HFFc6 (cell line): Measurements from ENCODE around the gene CTSL. TPM values are rescaled to one million over a fixed set of nuclear protein-coding genes. Genes with fewer than 3 reads are reported as not detected.

Experiments used
- DNase-seq: peaks from one replicate; pipeline ENCODE4 v3.0.0-alpha.2; 2018
- H3K27ac Mint-ChIP-seq: 2 replicates; pipeline ENCODE4 v1.8.0; 2020; ENCODE audit warnings: mild to moderate bottlenecking, mixed read lengths
- H3K27me3 Mint-ChIP-seq: 2 replicates; pipeline ENCODE4 v1.8.0; 2021; ENCODE audit warnings: mild to moderate bottlenecking, moderate library complexity, mixed read lengths; ENCODE audit not compliant: insufficient read depth
- H3K36me3 Mint-ChIP-seq: 2 replicates; pipeline ENCODE4 v1.8.0; 2021; ENCODE audit warnings: low read depth, mixed read lengths
- H3K4me1 Mint-ChIP-seq: 2 replicates; pipeline ENCODE4 v1.8.0; 2020; ENCODE audit warnings: low read depth, mixed read lengths
- H3K4me3 Mint-ChIP-seq: 2 replicates; pipeline ENCODE4 v1.8.0; 2020; ENCODE audit warnings: mild to moderate bottlenecking, moderate library complexity, mixed read lengths
- H3K9me3 Mint-ChIP-seq: 2 replicates; pipeline ENCODE4 v1.8.0; 2020; ENCODE audit warnings: mild to moderate bottlenecking, mixed read lengths
- CTCF ChIP-seq: fragments of 200-600 bp; sonication (generic); IDR thresholded peaks from 2 replicates; pipeline ENCODE4 v1.5.0; 2021; ENCODE audit warnings: antibody characterized with exemption, mild to moderate bottlenecking
- total RNA-seq, 6 experiments: library from RNA; stranded (reverse); fragmentation: NEBNext Ultra II Directional; extraction: Animal tissue kit (Norgen Biotek cat#: 25700); gene quantifications; 2 replicates in 1 of 6; 3 replicates in 5 of 6; pipeline ENCODE4 v1.2.3, GENCODE V29; 2021

CTSL gene
- total RNA-seq, 6 experiments from 2014 or later, result 189 to 232 (median 210) TPM

- H3K27me3 Mint-ChIP-seq, result peaks cover 22% of the 10 kb centered on the region
- no peaks in the 10 kb centered on the region for H3K4me1 Mint-ChIP-seq
- H3K27ac Mint-ChIP-seq, result no peak overlapping the region
- H3K4me3 Mint-ChIP-seq, result no peak overlapping the region
- no peaks in the 10 kb centered on the region for H3K36me3 Mint-ChIP-seq
- TF ChIP-seq CTCF, result no peak
- DNase-seq, result no peak
- H3K9me3 Mint-ChIP-seq, result no peaks in the 10 kb centered on the region
These were observed 50.8 kb downstream of the CTSL start for GRCh38 chr9:87776481-87777379.

- DNase-seq, result no peak
- no peaks in the 10 kb centered on the region for H3K36me3 Mint-ChIP-seq
- no peak for TF ChIP-seq CTCF
- H3K4me3 Mint-ChIP-seq, result no peak overlapping the region
- H3K9me3 Mint-ChIP-seq, result no peaks in the 10 kb centered on the region
- H3K4me1 Mint-ChIP-seq, result no peaks in the 10 kb centered on the region
- no peak overlapping the region for H3K27ac Mint-ChIP-seq
- H3K27me3 Mint-ChIP-seq, result peaks cover 14% of the 10 kb centered on the region
These were observed 53.1 kb downstream of the CTSL start for GRCh38 chr9:87778996-87779395.

Other genes starting within 250 kb of the CTSL start
- gene DAPK1, start 228.3 kb upstream of the CTSL start, total RNA-seq, result under 1 TPM; 0.06 to 0.36 (median 0.18) TPM
- gene SPATA31E1, start 156.8 kb downstream of the CTSL start, total RNA-seq, result not detected
- not detected for gene SPATA31C1, start 191.8 kb downstream of the CTSL start, total RNA-seq
- gene CDK20, start 248.4 kb downstream of the CTSL start, total RNA-seq, result 1 to 10 TPM; 3.4 to 4.3 (median 3.8) TPM